HG03565 (cell line): ENCODE data around the gene RIMOC1.

Experiments used
- ATAC-seq: cut with Tn5 transposase; IDR thresholded peaks from one replicate; pipeline ENCODE4 v1.9.1; 2021; ENCODE audit warnings: mild to moderate bottlenecking, moderate library complexity; ENCODE audit not compliant: unreplicated experiment

RIMOC1 gene, protein sequence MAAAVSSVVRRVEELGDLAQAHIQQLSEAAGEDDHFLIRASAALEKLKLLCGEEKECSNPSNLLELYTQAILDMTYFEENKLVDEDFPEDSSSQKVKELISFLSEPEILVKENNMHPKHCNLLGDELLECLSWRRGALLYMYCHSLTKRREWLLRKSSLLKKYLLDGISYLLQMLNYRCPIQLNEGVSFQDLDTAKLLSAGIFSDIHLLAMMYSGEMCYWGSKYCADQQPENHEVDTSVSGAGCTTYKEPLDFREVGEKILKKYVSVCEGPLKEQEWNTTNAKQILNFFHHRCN

DNA sequence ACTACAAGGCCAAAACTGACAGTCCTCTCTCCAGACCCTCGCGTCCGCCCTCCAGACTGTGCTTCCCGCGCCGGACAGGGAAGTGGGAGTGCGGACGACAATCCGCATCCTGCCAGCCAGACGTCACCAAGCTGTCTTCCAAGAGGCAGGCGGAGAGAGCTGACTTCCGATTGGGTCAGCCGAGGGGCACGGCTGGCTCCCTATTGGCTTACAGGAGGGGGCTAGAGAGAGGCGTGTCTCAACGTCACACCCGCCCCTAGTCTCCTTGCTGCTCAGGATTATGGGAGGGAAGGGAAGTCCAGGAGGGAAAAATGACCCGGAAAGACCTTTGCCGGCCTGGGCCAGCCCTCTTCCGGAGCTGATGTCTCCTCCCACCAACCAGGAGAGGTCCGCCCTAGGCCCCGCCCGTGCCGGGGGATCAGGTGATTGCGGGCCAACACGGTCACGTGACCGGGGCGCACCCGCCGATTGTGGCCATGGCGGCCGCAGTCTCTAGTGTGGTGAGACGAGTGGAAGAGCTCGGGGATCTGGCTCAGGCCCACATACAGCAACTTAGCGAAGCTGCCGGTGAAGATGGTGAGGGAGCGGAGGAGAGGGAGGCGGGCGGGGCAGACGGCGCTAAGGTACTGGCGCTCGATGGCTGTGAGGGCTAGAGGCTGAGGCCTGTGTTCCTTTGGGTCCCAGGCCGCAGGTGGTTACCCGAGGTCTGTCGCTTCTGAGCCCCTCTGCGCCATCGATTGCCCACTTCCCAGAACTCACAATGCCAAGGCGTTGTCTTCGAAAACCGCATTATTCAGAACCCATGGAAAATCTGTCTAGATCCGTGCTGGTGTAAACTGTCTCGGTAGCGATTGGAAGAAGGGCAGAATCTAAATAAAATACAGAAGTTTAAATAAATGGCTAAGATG, at the start of gene RIMOC1:
Gene RIMOC1 (plus strand): TSS at position 453 of the 908 bp plus-strand sequence. CDS start 24 bp downstream, at position 477.
- ATAC-seq, result peak; percentile 96

DNA sequence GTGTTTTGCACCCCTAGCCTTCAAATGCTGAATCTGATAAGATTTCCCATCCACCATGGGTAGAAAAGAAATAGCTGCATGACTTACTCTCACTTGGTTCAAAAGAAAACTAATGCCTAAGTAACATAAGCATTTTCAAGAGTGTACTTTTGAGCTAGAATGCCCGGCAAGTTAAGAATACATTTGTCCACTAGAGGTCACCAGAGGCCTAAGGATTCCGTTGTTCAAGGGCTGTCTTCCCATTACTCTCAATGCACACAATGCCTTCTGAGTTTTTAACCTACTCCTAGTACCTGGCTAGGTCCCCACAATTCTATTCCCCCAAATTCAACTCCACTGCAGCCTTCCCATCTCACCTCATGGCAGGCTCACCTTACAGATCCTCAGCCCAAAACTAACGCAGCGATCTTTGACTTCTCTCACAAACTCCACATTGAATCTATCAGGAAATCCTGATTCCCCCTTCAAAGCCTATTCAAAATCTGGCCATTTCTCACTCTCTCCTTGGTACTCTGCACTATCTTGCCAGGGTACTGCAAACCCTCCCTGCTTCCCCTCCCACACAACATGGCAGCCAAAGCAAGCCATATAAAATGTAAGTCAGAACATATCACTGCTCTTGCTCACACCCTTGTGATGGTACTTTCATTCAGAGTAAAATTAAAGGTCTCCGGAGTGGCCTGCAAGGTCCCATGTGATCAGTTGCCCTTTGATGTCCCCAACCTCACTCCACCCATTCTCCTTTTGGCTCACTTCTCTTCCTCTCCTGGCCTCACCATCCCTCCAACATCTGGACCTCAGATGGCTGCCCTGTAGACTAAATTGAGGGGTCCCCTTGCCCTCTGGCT, 47.3 kb upstream of the RIMOC1 start:
- peak; percentile 84 for ATAC-seq

DNA sequence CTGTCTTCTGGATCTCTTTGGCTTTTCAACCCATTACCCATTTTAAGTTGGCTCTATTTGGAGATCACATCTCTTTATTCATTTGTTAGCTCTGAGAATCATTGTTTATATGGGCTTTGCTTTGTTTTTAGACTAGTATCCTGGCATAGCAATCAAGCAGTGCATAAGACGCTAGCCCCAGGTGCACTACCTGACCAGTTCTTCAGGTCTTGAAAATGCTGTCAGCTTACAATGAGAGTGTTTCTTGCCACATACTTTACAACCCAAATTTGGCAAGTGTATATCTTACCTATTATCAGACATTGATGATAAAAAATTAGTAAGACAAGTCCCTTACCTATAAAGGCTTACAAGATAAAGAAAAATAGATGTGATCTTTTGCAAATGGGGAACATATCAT, 46.2 kb upstream of the RIMOC1 start:
- ATAC-seq, result no peak

DNA sequence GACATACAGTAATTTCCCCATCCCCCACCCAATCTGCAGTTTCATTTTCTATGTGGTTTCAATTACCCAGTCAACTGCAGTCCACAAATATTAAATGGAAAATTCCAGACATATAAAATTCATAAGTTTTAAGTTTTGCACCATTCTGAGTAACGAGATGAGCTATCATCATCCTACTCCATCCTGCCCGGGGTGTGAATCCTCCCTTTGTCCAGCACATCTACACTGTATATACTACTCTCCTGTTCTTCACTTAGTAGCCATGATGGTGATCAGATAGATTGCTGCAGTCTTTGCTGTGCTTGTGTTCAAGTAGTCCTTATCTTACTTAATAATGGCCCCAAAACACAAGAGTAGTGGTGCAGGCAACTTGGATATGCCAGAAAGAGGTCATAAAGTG, 45.3 kb upstream of the RIMOC1 start:
- ATAC-seq, result no peak

DNA sequence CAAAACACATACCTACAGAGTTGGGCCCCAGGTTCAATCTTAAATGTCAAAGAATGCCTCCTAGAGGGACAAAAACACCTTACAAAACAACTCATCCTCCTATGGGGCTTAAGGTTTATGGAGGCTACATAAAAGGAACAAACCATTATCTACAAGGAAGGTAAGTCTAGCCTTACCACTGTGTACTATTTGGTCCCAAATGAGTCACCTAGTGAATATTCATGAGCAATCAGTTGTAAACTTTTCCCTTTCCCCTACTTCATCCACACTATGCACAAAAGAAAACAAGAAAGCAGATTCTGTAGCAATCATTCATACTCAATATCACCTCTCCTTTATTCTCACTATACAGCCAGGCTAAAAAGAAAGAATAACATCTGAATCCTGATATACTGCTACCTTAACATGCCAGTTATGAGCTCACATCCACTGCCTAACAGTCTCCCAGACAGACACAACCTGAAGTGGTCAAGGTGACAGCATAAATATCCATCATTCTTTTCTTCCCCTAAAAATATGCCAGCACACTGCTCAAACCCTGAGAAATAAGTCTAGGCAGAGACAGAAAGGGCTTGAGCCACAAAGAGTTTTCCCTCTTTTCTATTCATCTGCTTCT, 40.2 kb upstream of the RIMOC1 start:
- ATAC-seq, result peak; percentile 50

DNA sequence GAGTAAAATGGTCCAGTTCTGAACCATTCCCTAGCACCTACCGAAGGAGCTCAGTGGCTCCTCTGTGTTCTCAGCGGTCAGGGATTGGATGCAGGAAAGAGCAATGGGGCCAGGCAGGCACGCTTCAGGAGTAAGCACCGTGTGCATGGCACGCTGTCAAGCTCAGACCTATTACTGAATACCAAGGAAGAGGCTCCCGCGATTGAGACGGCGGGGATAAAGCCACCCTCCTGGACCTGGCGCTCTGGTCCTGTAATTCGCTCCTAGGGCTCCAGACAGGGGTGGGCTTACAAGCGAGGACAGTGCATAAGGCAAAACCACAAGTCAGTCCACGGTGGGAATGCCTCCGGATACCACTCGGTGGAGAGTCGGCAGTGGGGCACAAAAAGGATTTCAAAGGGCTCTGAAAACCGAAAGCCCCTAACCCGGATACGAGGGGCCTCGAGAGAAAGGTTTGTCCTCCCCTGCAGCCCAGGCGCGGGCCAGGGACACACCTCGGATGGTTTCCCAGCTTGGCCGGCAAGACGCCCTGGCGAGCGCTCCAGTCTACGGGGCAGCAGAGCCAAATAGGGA, 34.9 kb upstream of the RIMOC1 start:
- no peak for ATAC-seq

DNA sequence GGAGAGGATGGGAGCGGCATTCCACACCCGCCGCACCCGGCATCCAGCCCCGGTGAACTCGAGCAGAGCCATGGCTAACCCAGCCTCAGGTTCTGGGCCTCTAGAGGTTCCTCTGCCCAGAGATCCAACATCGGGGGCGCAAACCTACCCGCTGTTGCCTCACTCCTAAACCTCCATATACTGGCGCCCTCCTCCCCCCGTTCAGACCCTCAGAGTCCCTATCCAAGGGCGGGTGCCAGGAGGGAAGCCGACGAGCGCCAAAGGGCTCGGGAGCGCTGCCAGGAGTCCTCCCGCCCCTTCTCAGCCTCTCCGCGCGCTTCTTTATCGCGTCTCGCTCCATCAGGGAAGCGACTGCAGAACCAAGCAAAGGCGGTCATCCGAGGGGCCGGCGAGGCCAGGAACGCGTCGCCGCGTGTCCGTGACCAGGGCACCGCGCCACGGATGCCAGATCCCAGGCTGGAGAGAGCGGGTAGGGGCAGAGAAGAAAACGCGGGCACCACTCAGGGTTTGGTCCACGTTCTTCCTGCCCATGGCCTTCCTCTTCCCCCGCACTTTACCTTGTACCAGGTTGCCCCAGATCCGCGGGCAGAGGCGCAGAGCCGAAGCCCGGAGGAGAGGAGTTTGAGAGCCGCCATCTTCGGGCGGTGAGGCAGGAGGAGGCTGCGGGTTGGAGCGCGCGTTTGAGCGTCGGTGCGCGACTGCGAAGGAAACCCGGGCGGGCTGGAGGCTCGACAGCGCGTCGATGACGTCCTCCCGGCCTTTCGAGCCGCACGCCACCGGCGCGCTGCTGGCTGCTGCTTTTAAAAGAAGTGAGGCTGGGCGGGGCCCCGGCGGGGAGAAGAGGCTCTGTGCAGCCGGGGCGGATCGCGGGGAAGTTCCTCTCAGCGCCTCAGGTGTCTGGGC, 34.2 kb upstream of the RIMOC1 start, which contains the start of gene OXCT1:
Gene OXCT1 (minus strand): TSS at position 702 of the 903 bp plus-strand sequence. CDS start 67 bp downstream, at position 635.
- ATAC-seq, result peak; percentile 95

DNA sequence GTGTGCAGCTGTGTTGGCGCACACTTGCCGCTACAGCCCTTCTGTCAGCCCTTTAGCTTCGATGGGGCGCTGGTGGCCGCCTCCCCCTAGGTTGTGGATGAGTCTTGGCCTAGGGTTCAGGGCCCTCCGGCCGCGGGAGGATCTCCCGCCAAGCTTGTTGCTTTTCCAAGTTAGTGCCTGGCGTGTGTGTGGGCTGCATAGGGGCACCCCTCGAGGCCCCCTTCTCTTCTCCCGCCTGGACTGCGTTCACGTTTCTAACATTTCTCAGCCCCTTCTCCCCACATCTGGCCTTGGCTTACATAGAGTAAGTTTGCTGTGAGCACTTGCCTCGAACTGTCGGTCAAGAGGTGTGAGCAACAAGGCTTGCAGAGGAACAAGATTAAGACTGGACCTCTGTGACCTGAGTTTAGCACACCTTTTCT, 33.5 kb upstream of the RIMOC1 start:
- ATAC-seq, result no peak

DNA sequence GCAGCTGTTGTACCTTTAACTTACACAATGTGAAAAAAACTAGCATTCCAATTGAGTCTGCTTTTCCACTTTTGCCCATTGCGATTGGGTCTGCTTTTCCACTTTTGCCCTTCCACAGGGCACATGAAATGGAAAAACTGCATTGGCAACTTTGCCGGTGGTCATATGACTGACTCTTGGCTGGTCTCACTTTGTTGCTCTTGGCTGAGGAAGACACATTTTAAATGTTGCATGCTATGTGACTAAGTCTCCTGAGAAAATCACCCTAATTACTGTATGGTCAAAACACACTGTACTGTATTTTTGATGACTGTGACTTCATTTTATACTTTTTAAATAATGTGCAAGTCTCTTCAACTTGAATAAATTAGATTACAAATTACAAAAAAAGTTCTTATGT, 32.3 kb upstream of the RIMOC1 start:
- no peak for ATAC-seq

DNA sequence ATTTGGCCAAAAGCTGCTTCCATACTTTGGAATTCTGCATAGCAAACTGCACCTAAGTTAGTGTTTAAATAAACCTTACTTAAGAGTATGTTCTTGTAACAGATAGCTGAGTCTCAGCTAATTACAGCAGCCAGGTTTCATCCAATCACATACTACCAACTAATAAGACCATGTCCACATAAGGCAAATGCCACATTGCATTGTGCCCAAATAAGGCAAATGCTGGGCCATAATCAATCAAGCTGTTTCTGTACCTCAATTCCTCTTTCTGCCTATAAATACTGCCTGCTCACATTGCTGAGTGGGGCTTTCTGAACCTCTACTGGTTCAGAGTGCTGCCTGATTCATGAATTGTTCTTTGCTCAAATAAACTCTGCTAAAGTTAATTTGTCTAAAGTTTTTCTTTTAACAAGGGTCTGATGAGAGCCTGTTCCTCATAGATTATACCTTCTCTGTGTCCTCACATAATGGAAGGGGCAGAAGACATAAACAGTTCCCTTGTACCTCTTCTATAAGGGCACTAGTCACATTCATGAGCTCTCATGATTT, 29.6 kb upstream of the RIMOC1 start:
- no peak for ATAC-seq

DNA sequence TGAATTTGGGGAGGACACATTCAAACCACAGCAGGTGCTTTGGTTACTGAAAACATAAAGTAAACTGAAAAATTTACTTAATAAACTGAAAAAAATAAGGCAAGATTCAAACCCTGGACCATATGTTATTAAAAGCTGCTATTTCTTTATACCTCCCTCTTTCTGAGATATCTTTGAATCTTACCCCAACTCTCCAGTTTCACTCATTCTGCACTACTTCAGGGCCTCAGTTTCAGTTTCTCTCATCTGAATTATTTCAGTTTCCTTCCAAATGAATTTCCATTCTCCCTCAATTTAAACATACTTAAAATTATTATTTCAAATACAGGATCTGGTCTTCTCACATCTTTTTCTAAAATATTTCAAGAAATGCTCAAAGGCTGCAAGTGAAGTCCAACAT, 29.0 kb upstream of the RIMOC1 start:
- ATAC-seq, result no peak

DNA sequence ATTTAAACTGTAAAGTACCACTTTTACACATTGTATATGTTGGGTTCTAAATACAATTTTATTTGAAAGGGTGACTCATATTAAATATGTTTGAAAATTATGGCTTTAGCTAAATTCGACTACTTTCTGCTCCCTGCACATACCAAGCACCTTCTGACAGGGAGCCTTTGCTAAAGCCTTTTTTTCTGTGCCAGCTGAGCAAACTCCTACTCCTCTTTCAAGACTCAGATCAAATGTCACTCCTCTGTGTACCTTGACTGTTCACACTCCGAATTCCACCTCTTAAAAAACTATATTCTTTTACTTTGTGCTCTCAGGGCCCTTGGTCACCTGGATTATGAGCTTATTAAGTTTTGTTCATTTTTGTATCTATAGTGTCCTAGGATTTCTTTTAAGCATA, 27.5 kb upstream of the RIMOC1 start:
- ATAC-seq, result no peak

DNA sequence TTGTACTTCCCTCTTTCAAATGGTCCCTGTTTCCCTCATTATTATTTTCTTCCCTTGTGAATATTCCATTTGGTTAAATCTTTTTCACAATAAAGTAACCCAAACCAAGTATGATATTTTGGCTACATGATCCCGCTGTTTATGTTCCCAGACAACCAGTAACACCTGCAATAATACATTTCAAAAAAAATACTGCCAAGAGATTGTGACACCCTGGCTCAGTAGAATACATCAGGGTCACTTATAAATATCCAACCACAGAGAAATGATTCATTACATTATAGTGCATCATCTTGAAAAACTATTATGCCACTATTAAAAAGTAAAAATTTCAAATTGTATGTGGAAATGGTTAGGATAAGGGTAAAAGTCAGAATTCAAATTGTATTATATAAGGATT, 26.7 kb upstream of the RIMOC1 start:
- ATAC-seq, result no peak

DNA sequence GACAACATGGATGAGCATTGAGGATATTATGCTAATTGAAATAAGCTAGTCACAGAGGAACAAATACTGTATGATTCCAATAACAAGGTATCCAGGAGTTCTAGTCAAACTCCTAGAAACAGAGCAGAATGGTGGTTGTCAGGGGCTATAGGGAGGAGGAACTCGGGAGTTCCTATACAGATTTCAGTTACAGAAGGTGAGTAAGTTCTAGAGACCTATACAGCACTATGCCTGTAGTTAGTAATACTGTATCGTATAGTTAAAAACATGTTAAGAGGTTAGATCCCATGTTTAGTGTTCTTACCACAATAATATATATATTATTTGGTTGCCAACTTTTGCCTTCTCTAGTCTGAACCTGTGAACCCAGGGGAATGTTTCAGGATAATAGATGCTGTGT, 26.0 kb upstream of the RIMOC1 start:
- no peak for ATAC-seq

DNA sequence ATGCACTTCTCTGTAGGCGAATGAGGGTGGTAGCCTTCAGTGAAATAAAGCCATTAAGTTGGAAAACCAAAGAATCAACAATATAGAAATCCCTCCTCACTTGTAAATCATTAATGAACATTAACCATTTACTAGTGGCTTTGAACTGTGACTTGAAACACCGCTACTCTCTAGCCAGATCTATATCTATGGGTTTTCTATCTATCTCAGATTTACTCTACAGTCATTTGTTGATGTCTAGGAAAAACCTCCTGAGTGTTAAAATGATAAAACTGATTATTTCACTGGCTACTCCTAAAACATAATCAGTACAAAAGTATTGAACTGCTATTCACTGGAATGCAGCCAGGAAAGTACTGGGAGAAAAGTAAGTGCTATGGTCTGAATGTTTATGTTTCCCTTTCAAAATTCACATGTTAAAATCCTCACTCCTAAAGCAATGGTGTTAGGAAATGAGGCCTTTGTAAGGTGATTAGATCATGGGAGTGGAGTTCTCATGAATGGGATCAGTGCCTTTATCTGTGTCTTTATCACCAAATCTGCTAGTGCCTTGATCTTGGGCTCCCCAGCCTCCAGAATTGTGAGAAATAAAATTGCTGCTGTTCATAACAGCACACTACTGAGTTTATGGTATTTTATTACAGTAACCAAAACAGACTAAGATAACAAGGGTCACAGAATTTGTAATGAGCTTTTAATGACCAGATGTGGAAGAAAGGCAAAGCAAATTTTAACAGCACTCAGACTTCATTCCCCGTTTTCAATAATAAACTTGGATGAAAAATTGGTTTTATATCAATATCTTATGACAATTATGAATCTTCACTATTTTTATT, 25.3 kb upstream of the RIMOC1 start:
- no peak for ATAC-seq

DNA sequence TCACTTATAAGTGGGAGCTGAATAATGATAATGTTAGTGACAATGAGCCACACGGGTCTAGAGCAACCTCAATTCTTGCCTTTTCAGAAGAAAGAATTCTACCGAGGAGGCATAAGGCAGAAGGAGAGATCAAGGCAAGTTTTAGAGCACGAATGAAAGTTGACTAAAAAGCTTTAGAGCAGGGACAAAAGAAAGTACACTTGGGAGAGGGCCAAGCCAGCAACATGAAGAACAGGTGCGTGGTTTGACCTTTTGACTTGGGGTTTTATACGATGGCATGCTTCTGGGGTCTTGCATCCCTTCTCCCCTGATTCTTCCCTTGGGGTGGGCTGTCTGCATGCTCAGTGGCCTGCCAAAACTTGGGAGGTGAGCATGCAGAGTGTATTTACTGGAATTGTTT, 21.4 kb upstream of the RIMOC1 start:
- ATAC-seq, result no peak

DNA sequence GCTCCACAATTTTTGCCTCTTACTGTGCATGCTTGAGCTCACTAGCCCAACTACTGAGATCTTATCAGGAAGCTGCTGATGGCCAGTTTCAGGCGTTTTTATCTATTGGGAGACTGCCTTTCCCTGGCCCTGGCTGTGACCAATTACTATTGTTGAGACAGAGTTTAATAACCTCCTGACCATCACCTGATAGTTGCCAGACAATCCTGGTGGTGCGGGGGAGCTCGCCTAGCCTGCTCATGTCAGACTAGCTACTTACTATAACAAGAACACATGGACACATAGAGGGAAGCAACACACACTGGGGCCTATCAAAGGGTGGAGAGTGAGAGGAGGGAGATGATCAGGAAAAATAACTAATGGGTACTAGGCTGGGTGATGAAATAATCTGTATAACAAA, 20.9 kb upstream of the RIMOC1 start:
- no peak for ATAC-seq

DNA sequence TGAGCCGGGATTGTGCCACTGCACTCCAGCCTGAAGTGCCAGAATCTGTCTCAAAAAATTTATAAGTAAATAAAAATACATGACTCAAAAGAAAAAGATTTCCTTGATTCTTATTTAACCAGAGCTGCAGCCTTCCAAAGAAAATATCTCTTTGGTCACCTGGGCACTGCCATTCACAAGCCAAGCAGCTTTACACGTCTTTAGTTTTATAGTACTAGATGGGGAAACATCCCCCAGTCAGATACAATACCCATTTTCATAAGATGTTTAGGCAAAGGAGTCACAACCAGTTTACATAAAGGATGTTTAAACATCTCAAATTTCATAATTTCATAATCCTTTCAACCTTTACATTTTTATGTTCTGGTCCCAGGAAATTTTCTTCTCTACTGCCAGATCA, 20.2 kb upstream of the RIMOC1 start:
- no peak for ATAC-seq
